Mesodermal cell (in vitro differentiated cells): ENCODE data around the gene MTMR6. TPM values are rescaled to one million over a fixed set of nuclear protein-coding genes. Genes with fewer than 3 reads are reported as not detected.
"Not testable (repeated sequence)": the region's sequence is repeated elsewhere in the genome, so short reads cannot be mapped to it uniquely, and the experiment has no call there.

ENCODE experiments used
- H3K27ac ChIP-seq: 2 replicates; pipeline ENCODE4 v1.7.0; 2013; ENCODE audit warnings: mild to moderate bottlenecking, low read depth, low read length, moderate library complexity; ENCODE audit not compliant: severe bottlenecking
- H3K36me3 ChIP-seq: 2 replicates; pipeline ENCODE4 v1.7.1; 2013; ENCODE audit warnings: mild to moderate bottlenecking, low read length, moderate library complexity; ENCODE audit not compliant: control insufficient read depth, insufficient read depth
- H3K4me1 ChIP-seq: one replicate; pipeline ENCODE4 v1.7.1; 2013; ENCODE audit warnings: mild to moderate bottlenecking, low read length; ENCODE audit not compliant: insufficient read depth, control insufficient read depth, poor library complexity, severe bottlenecking
- H3K4me3 ChIP-seq: 2 replicates; pipeline ENCODE4 v1.7.0; 2013; ENCODE audit warnings: low read length, control low read depth, mild to moderate bottlenecking; ENCODE audit not compliant: insufficient read depth, poor library complexity, severe bottlenecking; ENCODE audit errors: extremely low read depth
- H3K9me3 ChIP-seq: 2 replicates; pipeline ENCODE4 v1.7.1; 2013; ENCODE audit warnings: mild to moderate bottlenecking, low read length, moderate library complexity; ENCODE audit not compliant: control insufficient read depth
- WGBS, 2 experiments: methylation state at CpG; one replicate each; pipeline ENCODE4 v1.1.5; 2013; ENCODE audit warnings: missing lambda C conversion rate in 2 of 2; ENCODE audit not compliant: insufficient coverage in 2 of 2; 5-methylcytosine and 5-hydroxymethylcytosine counted together
- polyA plus RNA-seq, 2 experiments: library from polyadenylated mRNA; stranded (reverse); fragments of 50-300 nt; gene quantifications; one replicate each; pipeline ENCODE4 v1.2.3, GENCODE V29; 2013

The MTMR6 gene
- 21.0 TPM for polyA plus RNA-seq (2013, experiment 1 of 2)
- 20.3 TPM for polyA plus RNA-seq (2013, experiment 2 of 2)

GRCh38 chr13:25286969-25287961 lies at the start of gene MTMR6:
Gene MTMR6 (minus strand): TSS chr13:25287488. CDS start chr13:25287247, 241 bp downstream.
- H3K4me3 ChIP-seq, result peak within 1 kb of the TSS; percentile 99
- H3K27ac ChIP-seq, result peak within 1 kb of the TSS; percentile 78
- WGBS, 2 experiments, result 0 to 1% methylated on average over 47 to 54 of the region's 65 CpGs
- H3K4me1 ChIP-seq, result peaks cover 5% of the 10 kb centered on the region
- H3K36me3 ChIP-seq, result peaks cover 4% of the 10 kb centered on the region
- no peaks in the 10 kb centered on the region for H3K9me3 ChIP-seq

GRCh38 chr13:25335856-25336255 lies 48.6 kb upstream of the MTMR6 start:
- Histone ChIP-seq H3K4me3 (no peak overlapping the region), H3K27ac (no peak overlapping the region), H3K9me3 (no peaks in the 10 kb centered on the region), H3K36me3 (peaks cover 51% of the 10 kb centered on the region), H3K4me1 (no peaks in the 10 kb centered on the region)
- WGBS, 2 experiments, result 80 to 100% methylated on average over 1 of the region's 3 CpGs

GRCh38 chr13:25330541-25330940 lies 43.3 kb upstream of the MTMR6 start:
- peaks cover 75% of the 10 kb centered on the region for H3K36me3 ChIP-seq
- H3K4me1 ChIP-seq, result peaks cover 4% of the 10 kb centered on the region
- WGBS, 2 experiments, result no CpG with 5 or more reads among the region's 1 CpG
- no peak overlapping the region for H3K27ac ChIP-seq
- H3K4me3 ChIP-seq, result no peak overlapping the region
- no peaks in the 10 kb centered on the region for H3K9me3 ChIP-seq

DNA sequence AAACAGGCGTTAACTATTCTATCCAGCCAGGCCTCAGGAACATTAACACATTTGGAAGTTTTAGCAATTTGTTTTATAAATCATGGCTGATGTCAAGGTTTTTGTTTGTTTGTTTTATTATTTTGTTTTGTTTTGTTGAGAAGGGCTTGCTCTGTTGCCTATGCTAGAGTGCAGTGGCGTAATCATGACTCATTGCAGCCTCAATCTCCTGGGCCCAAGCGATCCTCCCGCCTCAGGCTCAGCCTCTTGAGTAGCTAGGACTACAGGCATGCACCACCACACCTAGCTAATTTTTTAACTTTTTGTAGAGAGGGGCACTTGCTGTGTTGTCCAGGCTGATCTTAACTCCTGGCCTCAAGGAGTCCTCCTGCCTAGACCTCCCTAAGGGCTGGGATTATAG lies 42.4 kb upstream of the MTMR6 start:
- Histone ChIP-seq H3K4me3 (no peak overlapping the region), H3K9me3 (no peaks in the 10 kb centered on the region), H3K4me1 (peaks cover 4% of the 10 kb centered on the region), H3K27ac (no peak overlapping the region), H3K36me3 (peaks cover 78% of the 10 kb centered on the region)
- 74 to 100% methylated on average over 2 to 3 of the region's 4 CpGs for whole genome bisulfite sequencing, 2 experiments

DNA sequence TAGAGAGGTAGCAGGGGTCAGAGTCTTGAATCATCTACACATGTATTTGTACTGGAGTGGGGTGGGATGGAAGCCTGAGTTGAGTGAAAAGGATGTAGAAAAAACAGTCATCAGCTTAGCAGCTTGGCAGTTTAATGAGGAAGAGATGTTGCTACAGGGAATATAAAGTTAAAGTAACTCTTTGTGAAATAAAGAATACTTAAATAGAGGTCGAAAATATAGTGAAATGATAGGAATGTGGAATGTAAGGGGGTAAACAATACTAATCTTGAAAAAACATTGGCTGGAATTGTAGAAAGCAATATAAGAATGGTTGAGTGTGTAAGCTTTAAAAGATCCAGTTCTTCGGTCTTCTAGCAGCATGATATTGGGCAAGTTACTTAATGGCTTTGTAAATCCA lies 36.8 kb upstream of the MTMR6 start:
- no peak overlapping the region for H3K4me3 ChIP-seq
- H3K36me3 ChIP-seq, result peaks cover 61% of the 10 kb centered on the region
- H3K9me3 ChIP-seq, result no peaks in the 10 kb centered on the region
- H3K27ac ChIP-seq, result no peak overlapping the region
- no peaks in the 10 kb centered on the region for H3K4me1 ChIP-seq
- 90 to 91% methylated on average over 1 of the region's 2 CpGs for WGBS, 2 experiments

DNA sequence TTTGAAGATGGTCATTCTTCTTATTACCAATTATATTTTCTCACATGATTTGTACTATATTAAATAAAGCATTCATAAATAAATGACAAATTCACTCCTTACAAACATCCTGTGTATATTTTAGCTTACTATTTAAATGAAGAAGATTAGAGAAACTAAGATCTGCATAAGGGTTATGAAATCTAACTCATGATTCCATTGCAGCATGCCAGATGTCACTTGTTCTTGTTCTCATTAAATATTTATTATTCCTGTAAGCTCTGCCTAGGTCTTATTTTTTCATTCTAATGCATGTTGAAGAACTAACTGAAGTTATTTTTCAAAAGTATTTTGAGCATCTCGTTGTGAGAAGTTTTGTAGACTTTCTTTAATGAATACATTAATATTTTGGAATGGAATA lies 32.5 kb upstream of the MTMR6 start:
- no peak overlapping the region for H3K27ac ChIP-seq
- WGBS, 2 experiments, result no CpG with 5 or more reads among the region's 1 CpG
- peaks cover 14% of the 10 kb centered on the region for H3K4me1 ChIP-seq
- H3K9me3 ChIP-seq, result no peaks in the 10 kb centered on the region
- no peak overlapping the region for H3K4me3 ChIP-seq
- H3K36me3 ChIP-seq, result peaks cover 44% of the 10 kb centered on the region

DNA sequence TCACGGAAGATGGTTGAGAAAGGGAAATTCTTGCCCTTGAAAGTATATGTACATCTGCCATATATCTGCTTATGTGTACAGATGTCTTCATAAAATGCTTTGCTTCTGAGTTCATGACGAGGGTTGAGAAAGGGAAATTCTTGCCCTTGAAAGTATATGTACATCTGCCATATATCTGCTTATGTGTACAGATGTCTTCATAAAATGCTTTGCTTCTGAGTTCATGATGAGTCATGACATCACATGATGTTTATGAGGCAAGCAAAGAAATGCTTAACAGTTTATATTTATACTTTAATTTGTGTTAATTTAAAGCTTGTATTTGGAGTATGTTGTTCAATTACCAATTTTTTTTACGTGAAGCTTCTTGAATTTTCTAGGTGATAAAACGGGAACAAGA lies 31.7 kb upstream of the MTMR6 start:
- Histone ChIP-seq H3K4me1 (peaks cover 14% of the 10 kb centered on the region), H3K36me3 (peaks cover 48% of the 10 kb centered on the region)
- H3K4me3 ChIP-seq, H3K9me3 ChIP-seq, H3K27ac ChIP-seq: not testable (repeated sequence)
- WGBS, 2 experiments, result no CpG with 5 or more reads among the region's 4 CpGs

- H3K4me3 ChIP-seq, result no peak overlapping the region
- no peaks in the 10 kb centered on the region for H3K9me3 ChIP-seq
- no peak overlapping the region for H3K27ac ChIP-seq
- H3K4me1 ChIP-seq, result no peaks in the 10 kb centered on the region
- H3K36me3 ChIP-seq, result peaks cover 72% of the 10 kb centered on the region
- 86 to 91% methylated on average over 3 of the region's 3 CpGs for WGBS, 2 experiments
These were observed 23.6 kb upstream of the MTMR6 start for GRCh38 chr13:25310891-25311290.

DNA sequence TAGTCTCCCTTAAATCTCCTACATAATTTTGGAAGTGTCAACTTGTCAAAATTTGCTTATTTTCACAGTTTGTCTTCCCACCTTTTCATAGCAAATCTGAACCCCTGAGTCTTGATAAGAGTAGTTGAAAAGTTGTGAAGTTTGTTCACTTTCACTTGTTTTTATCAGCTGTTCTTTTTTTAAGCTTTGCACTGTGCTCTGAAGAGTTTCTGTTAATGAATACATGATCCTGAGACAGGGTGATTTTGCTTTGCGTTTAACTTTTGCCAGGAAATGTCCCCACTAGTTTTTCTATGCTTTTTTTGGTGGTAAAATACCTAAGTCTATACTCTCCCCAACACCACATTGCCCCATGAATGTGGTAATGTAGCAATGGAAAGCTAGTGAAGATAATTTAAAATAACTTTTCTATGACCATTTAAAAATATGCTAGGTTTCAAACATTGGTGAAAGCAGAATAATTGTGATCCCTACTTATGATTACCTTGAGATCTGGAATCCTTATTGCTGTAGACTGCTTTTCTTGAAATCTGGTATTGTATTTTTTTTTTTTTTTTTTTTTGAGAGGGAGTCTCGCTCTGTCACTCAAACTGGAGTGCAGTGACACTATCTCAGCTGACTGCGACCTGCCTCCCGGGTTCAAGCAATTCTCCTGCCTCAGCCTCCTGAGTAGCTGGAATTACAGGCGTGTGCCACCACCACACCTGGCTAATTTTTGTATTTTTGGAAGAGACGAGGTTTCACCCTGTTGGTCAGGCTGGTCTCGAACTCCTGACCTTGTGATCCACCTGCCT lies 19.6 kb upstream of the MTMR6 start:
- Histone ChIP-seq H3K4me3 (no peak overlapping the region), H3K4me1 (peaks cover 8% of the 10 kb centered on the region), H3K36me3 (peaks cover 71% of the 10 kb centered on the region), H3K9me3 (no peaks in the 10 kb centered on the region), H3K27ac (no peak overlapping the region)
- WGBS, 2 experiments, result 92 to 95% methylated on average over 5 to 6 of the region's 7 CpGs

DNA sequence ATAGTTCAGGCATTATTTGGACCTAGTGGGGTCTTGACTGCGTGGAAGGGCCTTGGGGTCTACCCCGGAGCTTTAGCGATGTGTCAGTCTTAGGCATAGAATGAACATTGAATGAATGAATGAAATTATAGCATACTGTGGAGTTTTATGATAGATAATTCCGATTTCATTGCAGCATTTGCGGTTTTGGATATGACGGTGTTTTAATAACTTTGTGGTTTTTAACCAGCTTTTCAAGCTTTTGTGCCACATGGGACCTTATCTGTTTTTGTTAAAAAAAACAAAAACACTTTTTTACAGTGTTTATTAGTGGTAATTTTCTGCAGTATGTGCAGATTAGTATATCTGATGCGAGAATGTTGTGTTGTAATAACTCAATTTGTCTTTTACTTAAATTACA lies 14.8 kb upstream of the MTMR6 start:
- Histone ChIP-seq H3K27ac (peak overlapping the region; percentile 85), H3K4me1 (peaks cover 8% of the 10 kb centered on the region), H3K9me3 (no peaks in the 10 kb centered on the region), H3K36me3 (peaks cover 29% of the 10 kb centered on the region), H3K4me3 (peak overlapping the region; percentile 84)
- WGBS, 2 experiments, result 0 to 3% methylated on average over 4 to 5 of the region's 7 CpGs
